Mucosa of stomach (tissue), 1 donor: Measurements from ENCODE around the gene UVSSA.

Source experiments
- H3K27me3 ChIP-seq: one replicate; pipeline ENCODE4 v1.7.0; 2013; ENCODE audit warnings: mild to moderate bottlenecking, low read length; ENCODE audit not compliant: control insufficient read depth, insufficient read depth
- H3K36me3 ChIP-seq: one replicate; pipeline ENCODE4 v1.7.0; 2013; ENCODE audit warnings: low read length; ENCODE audit not compliant: control insufficient read depth, insufficient read depth
- H3K4me1 ChIP-seq: one replicate; pipeline ENCODE4 v1.7.0; 2013; ENCODE audit warnings: mild to moderate bottlenecking, low read length; ENCODE audit not compliant: control insufficient read depth, insufficient read depth
- H3K4me3 ChIP-seq: one replicate; pipeline ENCODE4 v1.7.0; 2013; ENCODE audit warnings: low read length
- H3K9ac ChIP-seq: one replicate; pipeline ENCODE4 v1.7.0; 2013; ENCODE audit warnings: mild to moderate bottlenecking, low read length, moderate library complexity
- H3K9me3 ChIP-seq: one replicate; pipeline ENCODE4 v1.7.0; 2013; ENCODE audit warnings: mild to moderate bottlenecking, low read length, moderate library complexity; ENCODE audit not compliant: control insufficient read depth
- donor health status: Pancreatic carcinoma.

UVSSA gene

GRCh38 chr4:1404573-1405253 is 57.7 kb downstream of the UVSSA start:
- H3K36me3 ChIP-seq, result no peaks in the 10 kb centered on the region
- H3K9me3 ChIP-seq, result no peaks in the 10 kb centered on the region
- H3K9ac ChIP-seq, result no peak overlapping the region
- H3K4me1 ChIP-seq, result no peaks in the 10 kb centered on the region
- no peak overlapping the region for H3K4me3 ChIP-seq
- H3K27me3 ChIP-seq, result peaks cover 91% of the 10 kb centered on the region

- Histone ChIP-seq H3K4me3 (no peak overlapping the region), H3K27me3 (peaks cover 89% of the 10 kb centered on the region), H3K9me3 (no peaks in the 10 kb centered on the region), H3K36me3 (no peaks in the 10 kb centered on the region), H3K4me1 (no peaks in the 10 kb centered on the region), H3K9ac (no peak overlapping the region)
Measured at GRCh38 chr4:1405254-1405635, 58.2 kb downstream of the UVSSA start.

GRCh38 chr4:1405636-1406393 is 58.8 kb downstream of the UVSSA start:
- Histone ChIP-seq H3K9me3 (no peaks in the 10 kb centered on the region), H3K4me1 (no peaks in the 10 kb centered on the region), H3K36me3 (no peaks in the 10 kb centered on the region), H3K9ac (no peak overlapping the region), H3K4me3 (no peak overlapping the region), H3K27me3 (peaks cover 89% of the 10 kb centered on the region)

- peaks cover 89% of the 10 kb centered on the region for H3K27me3 ChIP-seq
- no peak within 1 kb of the TSS for H3K9ac ChIP-seq
- no peaks in the 10 kb centered on the region for H3K36me3 ChIP-seq
- no peak within 1 kb of the TSS for H3K4me3 ChIP-seq
- H3K9me3 ChIP-seq, result no peaks in the 10 kb centered on the region
- H3K4me1 ChIP-seq, result no peaks in the 10 kb centered on the region
Measured at GRCh38 chr4:1406394-1406980, 59.5 kb downstream of the UVSSA start, which contains the start of gene NKX1-1. Gene NKX1-1 (minus strand): TSS chr4:1406442. CDS start chr4:1406442, 0 bp downstream.

GRCh38 chr4:1406981-1407656 is 60.1 kb downstream of the UVSSA start:
- Histone ChIP-seq H3K9ac (no peak overlapping the region), H3K27me3 (peaks cover 89% of the 10 kb centered on the region), H3K36me3 (no peaks in the 10 kb centered on the region), H3K4me1 (no peaks in the 10 kb centered on the region), H3K9me3 (no peaks in the 10 kb centered on the region), H3K4me3 (no peak overlapping the region)

- no peaks in the 10 kb centered on the region for H3K9me3 ChIP-seq
- no peaks in the 10 kb centered on the region for H3K36me3 ChIP-seq
- H3K4me3 ChIP-seq, result no peak overlapping the region
- H3K4me1 ChIP-seq, result no peaks in the 10 kb centered on the region
- H3K27me3 ChIP-seq, result peaks cover 89% of the 10 kb centered on the region
- H3K9ac ChIP-seq, result no peak overlapping the region
Measured at GRCh38 chr4:1407657-1408333, 60.8 kb downstream of the UVSSA start.

- H3K36me3 ChIP-seq, result no peaks in the 10 kb centered on the region
- H3K4me1 ChIP-seq, result no peaks in the 10 kb centered on the region
- H3K9me3 ChIP-seq, result no peaks in the 10 kb centered on the region
- H3K27me3 ChIP-seq, result peaks cover 91% of the 10 kb centered on the region
- H3K4me3 ChIP-seq, result no peak overlapping the region
- H3K9ac ChIP-seq, result no peak overlapping the region
Measured at GRCh38 chr4:1408418-1408817, 61.4 kb downstream of the UVSSA start.

- H3K4me3 ChIP-seq, result no peak overlapping the region
- H3K27me3 ChIP-seq, result peaks cover 94% of the 10 kb centered on the region
- H3K9me3 ChIP-seq, result no peaks in the 10 kb centered on the region
Measured at GRCh38 chr4:1409079-1409478, 62.1 kb downstream of the UVSSA start.

GRCh38 chr4:1409491-1410425 is 62.8 kb downstream of the UVSSA start:
- Histone ChIP-seq H3K4me1 (no peaks in the 10 kb centered on the region), H3K4me3 (no peak overlapping the region), H3K9me3 (no peaks in the 10 kb centered on the region), H3K27me3 (peaks cover 87% of the 10 kb centered on the region), H3K9ac (no peak overlapping the region), H3K36me3 (no peaks in the 10 kb centered on the region)

More at GRCh38 chr4:1409079-1409478, 62.1 kb downstream of the UVSSA start:
- H3K9ac ChIP-seq, result no peak overlapping the region
- H3K4me1 ChIP-seq, result no peaks in the 10 kb centered on the region
- no peaks in the 10 kb centered on the region for H3K36me3 ChIP-seq

GRCh38 chr4:1410491-1411325 is 63.7 kb downstream of the UVSSA start:
- Histone ChIP-seq H3K9me3 (no peaks in the 10 kb centered on the region), H3K9ac (no peak overlapping the region), H3K36me3 (no peaks in the 10 kb centered on the region), H3K4me1 (no peaks in the 10 kb centered on the region), H3K4me3 (no peak overlapping the region), H3K27me3 (peaks cover 86% of the 10 kb centered on the region)
